Renal cortex interstitium (tissue), 11 donors: ENCODE results near the gene UTP20. TPM values are rescaled to one million over a fixed set of nuclear protein-coding genes. Genes with fewer than 3 reads are reported as not detected.
"Not testable (repeated sequence)": the region's sequence is repeated elsewhere in the genome, so short reads cannot be mapped to it uniquely, and the experiment has no call there.

Experiments used
- DNase-seq, 11 donors: peaks; one replicate each; pipeline ENCODE4 v3.0.0-alpha.2; 2013; ENCODE audit warnings: low read depth in 9 of 11, low spot score in 4 of 11; ENCODE audit errors: extremely low read depth in 1 of 11
- polyA plus RNA-seq, 3 donors: library from polyadenylated mRNA; unstranded; fragments of 120-200 nt; gene quantifications; one replicate each; pipeline ENCODE4 v1.2.1, GENCODE V29; 2013; ENCODE audit not compliant: insufficient read length in 3 of 3

Gene UTP20
- polyA plus RNA-seq, 3 donors, result 17.5 to 20.3 (median 18.1) TPM

- DNase-seq, result no peak
These were observed 25.4 kb downstream of the UTP20 start for GRCh38 chr12:101305226-101305779.

- no peak for DNase-seq
These were observed 25.9 kb downstream of the UTP20 start for GRCh38 chr12:101305794-101306193.

- no peak for DNase-seq
These were observed 42.6 kb downstream of the UTP20 start for GRCh38 chr12:101322480-101322879.

- DNase-seq, result no peak
These were observed 43.4 kb downstream of the UTP20 start for GRCh38 chr12:101323255-101323654.

GRCh38 chr12:101325590-101325989 lies 45.7 kb downstream of the UTP20 start:
- no peak for DNase-seq

- DNase-seq, result no peak
These were observed 47.1 kb downstream of the UTP20 start for GRCh38 chr12:101327051-101327450.

GRCh38 chr12:101327546-101327945 lies 47.6 kb downstream of the UTP20 start:
- no peak for DNase-seq

GRCh38 chr12:101328917-101329316 lies 49.0 kb downstream of the UTP20 start:
- DNase-seq, result no peak

GRCh38 chr12:101330631-101331030 lies 50.7 kb downstream of the UTP20 start:
- peak in 1 of 11 donors; percentile 17 for DNase-seq

- no peak for DNase-seq
These were observed 56.5 kb downstream of the UTP20 start for GRCh38 chr12:101336437-101336836.

GRCh38 chr12:101338087-101338486 lies 58.2 kb downstream of the UTP20 start:
- DNase-seq, result no peak

- DNase-seq, result no peak
These were observed 64.0 kb downstream of the UTP20 start for GRCh38 chr12:101343893-101344292.

- DNase-seq, result no peak
These were observed 71.8 kb downstream of the UTP20 start for GRCh38 chr12:101351682-101352081.

- DNase-seq, result no peak
These were observed 76.9 kb downstream of the UTP20 start for GRCh38 chr12:101356794-101357193.

- DNase-seq, result no peak
These were observed 81.5 kb downstream of the UTP20 start for GRCh38 chr12:101361455-101361854.

- no peak for DNase-seq
These were observed 88.1 kb downstream of the UTP20 start for GRCh38 chr12:101368016-101368415.

- no peak for DNase-seq
These were observed 92.5 kb downstream of the UTP20 start for GRCh38 chr12:101372431-101372830.

GRCh38 chr12:101375573-101375972 lies 95.7 kb downstream of the UTP20 start:
- no peak for DNase-seq

GRCh38 chr12:101379149-101379548 lies 99.2 kb downstream of the UTP20 start:
- no peak for DNase-seq

- not testable (repeated sequence) for DNase-seq
These were observed 111.3 kb downstream of the UTP20 start for GRCh38 chr12:101391181-101391580.

GRCh38 chr12:101407049-101407435 lies 127.1 kb downstream of the UTP20 start:
- DNase-seq, result peak in 6 of 11 donors; percentile 15 to 45 (median 20)
